Heart left ventricle (tissue), 13 donors: ENCODE data around the gene LSAMP.

Experiments used
- POLR2A ChIP-seq, 2 donors: fragments of 450-650 bp; IDR thresholded peaks; one replicate each; pipeline ENCODE4 v1.6.1; 2017; ENCODE audit warnings: antibody characterized with exemption in 2 of 2, mild to moderate bottlenecking in 2 of 2, moderate library complexity in 2 of 2
- TF ChIP-seq, protein P1 (sequence below), 12 donors: fragments of 200-600 bp; sonication (generic) in 4 of 12; IDR thresholded peaks; one replicate each; pipeline versions ENCODE4 v1.5.0 to v1.8.0; 2018 to 2022; ENCODE audit warnings: antibody characterized with exemption in 12 of 12, mild to moderate bottlenecking in 5 of 12
- donor health status: ischemic (EF 13 %, LVEDD 7.1; RV severe dilation, severe dysfunction).
- donor health status: DM: no; HTN: yes; CAD: no.
- donor health status: DM: no; HTN: no; CAD: no.
- donor health status: ischemic (EF 25% LVEDD 6.9; RV normal size, moderate dysfunction).
- donor health status: ischemic (EF 25% LVEDD 5.7; RV mildly dilated, moderate dysfunction).
- donor health status: ischemic (EF 35%, LVEDD 5.7; RV mildly dilated, moderate dysfunction).
- donor health status: nonischemic (EF 11% LVEDD 7.7; RV severe dilation, severe dysfunction).
- donor health status: DM: yes; HTN: yes; CAD: no.
- donor health status: PGD.
- donor health status: ischemic (EF 29% LVEDD 5.4; RV normal size, mild dysfunction).
- donor health status: nonischemic (EF 23%, LVEDD 6.1; RV moderate dilation, normal function).

DNA sequence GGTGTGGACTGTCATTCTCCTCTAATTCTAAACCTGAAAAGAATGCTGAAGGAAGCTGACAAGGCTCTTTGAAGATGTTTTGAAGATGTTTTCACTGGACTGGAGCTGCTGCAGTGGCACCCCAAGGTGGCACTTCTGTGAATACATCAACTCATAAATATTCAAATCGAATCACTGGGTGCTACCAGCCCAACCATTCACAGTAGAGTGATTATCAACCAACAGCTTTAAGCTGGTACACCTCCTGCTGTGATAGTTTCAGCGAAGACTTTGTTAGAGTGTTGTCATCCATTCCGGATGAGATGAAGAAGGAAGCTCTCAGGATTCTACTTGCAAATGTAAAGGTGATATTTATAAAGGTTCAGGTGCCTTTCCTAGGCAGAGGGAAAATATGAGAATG lies 106.6 kb downstream of the LSAMP start:
- TF ChIP-seq, protein P1, sequence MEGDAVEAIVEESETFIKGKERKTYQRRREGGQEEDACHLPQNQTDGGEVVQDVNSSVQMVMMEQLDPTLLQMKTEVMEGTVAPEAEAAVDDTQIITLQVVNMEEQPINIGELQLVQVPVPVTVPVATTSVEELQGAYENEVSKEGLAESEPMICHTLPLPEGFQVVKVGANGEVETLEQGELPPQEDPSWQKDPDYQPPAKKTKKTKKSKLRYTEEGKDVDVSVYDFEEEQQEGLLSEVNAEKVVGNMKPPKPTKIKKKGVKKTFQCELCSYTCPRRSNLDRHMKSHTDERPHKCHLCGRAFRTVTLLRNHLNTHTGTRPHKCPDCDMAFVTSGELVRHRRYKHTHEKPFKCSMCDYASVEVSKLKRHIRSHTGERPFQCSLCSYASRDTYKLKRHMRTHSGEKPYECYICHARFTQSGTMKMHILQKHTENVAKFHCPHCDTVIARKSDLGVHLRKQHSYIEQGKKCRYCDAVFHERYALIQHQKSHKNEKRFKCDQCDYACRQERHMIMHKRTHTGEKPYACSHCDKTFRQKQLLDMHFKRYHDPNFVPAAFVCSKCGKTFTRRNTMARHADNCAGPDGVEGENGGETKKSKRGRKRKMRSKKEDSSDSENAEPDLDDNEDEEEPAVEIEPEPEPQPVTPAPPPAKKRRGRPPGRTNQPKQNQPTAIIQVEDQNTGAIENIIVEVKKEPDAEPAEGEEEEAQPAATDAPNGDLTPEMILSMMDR (IDR thresholded peaks at IDR 0.05), result no peak
- no peak for TF ChIP-seq POLR2A (IDR thresholded peaks at IDR 0.05)
